DMS 273 (cell line): ENCODE measurements around the gene GTF2IRD1.
"Not testable (repeated sequence)": the region's sequence is repeated elsewhere in the genome, so short reads cannot be mapped to it uniquely, and the experiment has no call there.

Experiments used
- DNase-seq: peaks from one replicate; lab custom pipeline; 2025; ENCODE audit not compliant: unreplicated experiment; lab: John Stamatoyannopoulos, UW

The GTF2IRD1 gene

DNA sequence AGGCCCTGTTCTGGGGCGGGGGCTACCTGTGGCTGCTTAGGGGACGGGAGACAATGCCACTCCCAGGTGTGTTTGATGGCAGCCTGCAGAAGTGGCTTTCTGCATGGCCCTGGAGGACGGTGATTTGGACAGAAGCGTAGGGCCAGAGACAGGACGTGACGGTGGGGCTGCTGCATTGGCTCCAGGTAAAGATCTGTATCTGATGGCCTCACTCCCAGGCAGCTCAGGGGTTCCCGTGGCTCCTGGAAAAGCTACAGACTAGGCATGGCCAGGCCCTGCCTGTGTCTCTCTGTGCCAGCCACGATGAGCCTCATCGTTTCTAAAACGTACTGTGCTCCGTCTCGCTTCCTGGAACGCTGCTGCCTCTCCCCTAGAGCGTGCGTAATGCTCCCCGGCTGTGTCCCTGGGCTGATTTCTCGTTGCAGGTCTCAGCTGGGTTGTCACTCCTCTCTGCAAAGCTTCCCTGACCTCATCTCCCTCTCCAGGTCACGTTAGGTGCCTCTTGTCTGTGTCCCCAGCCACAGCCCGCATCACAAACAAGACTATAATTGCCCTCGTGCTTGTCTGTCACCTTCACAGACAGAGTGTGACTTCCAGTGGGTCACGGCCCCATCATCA is 12.6 kb downstream of the GTF2IRD1 start:
- DNase-seq: no peak

DNA sequence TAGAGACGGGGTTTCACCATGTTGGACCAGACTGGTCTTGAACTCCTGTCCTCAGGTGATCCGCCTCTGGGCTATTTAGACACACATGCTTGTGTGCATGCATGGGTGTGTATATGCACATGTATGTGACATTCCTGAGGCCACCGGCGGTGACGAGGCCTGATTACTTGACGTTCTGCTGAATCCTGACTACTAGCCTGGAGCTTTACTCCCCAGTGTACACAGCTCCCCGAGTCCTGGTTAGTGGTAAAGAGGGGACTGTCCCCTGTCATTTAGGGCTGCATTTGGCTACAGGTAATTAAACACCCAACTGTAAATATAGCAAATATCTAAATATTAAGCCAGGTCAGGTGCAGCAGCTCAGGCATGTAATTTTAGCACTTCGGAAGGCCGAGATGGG is 14.2 kb downstream of the GTF2IRD1 start:
- DNase-seq: no peak

GRCh38 chr7:74470504-74470903 is 16.8 kb downstream of the GTF2IRD1 start:
- DNase-seq: no peak

DNA sequence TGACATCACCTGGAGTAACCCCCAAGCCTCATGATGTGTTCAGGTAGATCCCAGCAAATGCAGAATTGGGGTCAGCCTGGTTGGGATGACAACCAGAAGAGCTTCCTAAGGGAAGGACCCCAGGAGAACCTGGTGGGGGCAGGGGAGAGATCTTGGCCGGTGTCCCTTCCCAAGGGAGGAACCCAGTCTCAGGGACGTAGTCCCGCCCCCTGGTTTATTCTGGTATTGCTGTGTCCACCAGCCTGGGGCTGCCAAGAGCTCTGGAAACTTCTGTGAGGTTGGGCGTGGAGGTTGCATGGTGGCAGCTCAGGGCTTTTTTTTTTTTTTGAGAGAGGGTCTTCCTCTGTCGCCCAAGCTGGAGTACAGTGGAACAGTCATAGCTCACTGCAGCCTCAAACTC is 19.4 kb downstream of the GTF2IRD1 start:
- no peak for DNase-seq

DNA sequence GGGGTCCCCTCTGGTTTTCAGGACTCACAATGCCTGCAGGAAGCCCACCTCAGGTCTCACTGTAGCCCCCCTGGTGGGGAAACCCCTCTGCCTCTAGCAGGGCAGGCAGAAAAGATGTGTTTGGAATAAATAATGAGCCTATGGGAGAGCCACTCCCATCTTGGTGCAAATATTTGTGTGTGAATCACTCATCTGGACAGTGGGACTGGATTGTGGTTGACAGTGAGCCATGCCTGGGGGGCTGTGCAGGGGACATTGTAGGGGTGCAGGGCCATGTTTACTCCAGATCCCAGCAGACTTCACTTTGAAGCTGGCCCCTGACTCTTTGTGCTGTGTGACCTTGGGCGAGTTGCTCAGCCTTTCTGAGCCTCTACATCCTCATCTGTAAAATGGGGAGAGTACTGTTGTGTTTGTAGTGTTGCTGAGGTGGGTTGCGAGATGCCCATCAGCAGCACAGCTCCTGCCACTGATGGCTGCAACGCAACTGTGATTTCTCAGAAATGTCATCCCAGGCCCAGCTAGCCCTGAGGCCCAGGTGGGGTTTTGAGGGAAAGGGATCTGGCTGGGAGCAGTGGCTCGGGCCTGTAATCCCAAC is 20.7 kb downstream of the GTF2IRD1 start:
- DNase-seq: no peak

DNA sequence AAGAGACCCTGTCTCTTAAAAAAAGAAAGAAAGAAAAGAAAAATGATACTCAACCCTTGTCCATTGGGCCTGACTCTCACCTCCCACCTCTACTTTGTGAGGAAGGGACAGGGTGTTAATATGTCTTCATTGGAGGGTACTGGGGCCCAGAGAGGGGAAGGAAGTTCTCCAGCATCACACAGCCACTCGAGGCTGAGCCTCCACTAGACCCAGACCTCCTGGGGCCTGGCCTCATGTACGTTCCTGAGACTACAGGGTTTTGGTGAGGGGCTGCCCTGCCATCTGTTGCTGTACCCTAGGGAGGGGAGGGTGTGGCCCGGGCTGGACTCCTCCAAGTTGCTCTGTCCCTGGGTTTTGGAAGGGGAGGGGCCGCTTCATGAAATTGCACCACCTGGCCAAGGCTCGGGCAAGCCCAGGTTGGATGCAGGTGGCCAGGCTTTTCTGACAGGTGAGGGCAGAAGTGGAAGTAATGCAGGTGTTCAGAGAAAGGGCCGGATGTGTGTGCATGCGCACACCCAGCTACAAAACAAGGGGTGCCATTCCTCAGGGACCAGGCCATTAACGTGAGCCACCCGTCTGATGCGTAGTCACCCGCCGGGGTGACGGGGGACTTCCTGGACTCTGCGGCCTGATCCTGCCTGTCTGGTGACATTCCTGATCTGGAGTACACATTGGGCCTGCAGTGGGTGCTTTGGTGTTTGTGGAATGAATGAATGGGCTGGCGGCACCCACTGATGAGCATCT is 21.7 kb downstream of the GTF2IRD1 start:
- no peak for DNase-seq

- DNase-seq: no peak
Measured at GRCh38 chr7:74475987-74476350, 22.3 kb downstream of the GTF2IRD1 start.

DNA sequence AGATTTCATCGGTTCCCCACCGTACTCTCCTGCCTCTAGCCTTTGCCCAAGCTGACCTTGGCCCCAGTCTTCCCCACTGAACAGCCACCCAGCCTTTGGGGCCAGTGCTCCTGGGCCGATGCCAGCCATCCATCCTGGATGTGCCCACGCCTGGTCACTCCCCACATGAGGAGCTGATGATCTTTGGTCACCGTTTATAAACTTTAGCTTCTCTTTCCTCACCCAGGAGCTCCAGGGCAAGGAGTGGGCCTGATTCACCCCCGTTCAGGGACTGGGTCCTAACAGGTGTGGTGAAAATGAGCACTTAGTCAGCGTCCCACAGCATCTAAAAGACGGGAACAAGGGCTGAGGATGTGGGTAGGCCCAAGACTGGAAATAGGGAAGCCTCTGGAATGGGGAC is 22.9 kb downstream of the GTF2IRD1 start:
- DNase-seq: no peak

GRCh38 chr7:74478671-74479065 is 25.0 kb downstream of the GTF2IRD1 start:
- no peak for DNase-seq

GRCh38 chr7:74479066-74479781 is 25.5 kb downstream of the GTF2IRD1 start:
- peak; percentile 70 for DNase-seq

- peak; percentile 97 for DNase-seq
Measured at GRCh38 chr7:74479961-74480829, 26.5 kb downstream of the GTF2IRD1 start.

- DNase-seq: peak; percentile 90
Measured at GRCh38 chr7:74480861-74481417, 27.2 kb downstream of the GTF2IRD1 start.

DNA sequence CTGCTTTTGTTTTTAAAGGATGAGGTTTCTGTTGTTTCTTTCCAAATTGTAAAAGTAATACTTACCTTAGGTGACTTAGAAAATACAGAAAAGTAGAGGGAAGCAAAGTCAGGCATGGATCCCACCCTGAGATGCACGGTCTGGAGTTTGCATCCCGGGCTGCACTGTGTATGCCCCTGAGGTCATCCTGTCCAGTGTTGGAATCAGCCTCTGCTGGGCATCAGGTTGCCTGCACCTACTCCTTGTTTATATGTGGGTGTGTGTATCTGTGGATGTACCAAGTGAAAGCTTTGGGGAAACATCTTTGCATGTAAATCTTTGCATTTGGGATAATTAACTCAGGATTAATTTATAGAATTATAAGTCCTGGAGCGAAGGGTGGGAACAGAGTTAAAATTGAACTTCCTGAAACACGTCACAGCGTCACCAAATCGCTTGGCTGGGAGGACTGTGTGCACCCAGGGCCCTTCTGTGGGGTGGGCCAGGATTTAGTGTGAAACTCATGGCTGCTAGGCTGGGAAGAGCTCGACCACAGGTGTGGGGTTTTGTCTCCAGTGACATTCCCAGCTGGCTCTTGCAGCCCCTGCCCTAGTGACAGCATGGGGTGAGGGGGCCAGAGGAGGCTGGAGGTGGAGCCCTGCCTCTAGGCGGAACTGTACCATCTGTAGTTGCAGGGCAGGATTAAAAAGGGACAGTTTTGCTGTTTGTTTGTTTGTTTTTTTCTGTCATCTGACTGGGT is 27.9 kb downstream of the GTF2IRD1 start:
- DNase-seq: no peak

GRCh38 chr7:74482197-74482467 is 28.4 kb downstream of the GTF2IRD1 start:
- DNase-seq: no peak

DNA sequence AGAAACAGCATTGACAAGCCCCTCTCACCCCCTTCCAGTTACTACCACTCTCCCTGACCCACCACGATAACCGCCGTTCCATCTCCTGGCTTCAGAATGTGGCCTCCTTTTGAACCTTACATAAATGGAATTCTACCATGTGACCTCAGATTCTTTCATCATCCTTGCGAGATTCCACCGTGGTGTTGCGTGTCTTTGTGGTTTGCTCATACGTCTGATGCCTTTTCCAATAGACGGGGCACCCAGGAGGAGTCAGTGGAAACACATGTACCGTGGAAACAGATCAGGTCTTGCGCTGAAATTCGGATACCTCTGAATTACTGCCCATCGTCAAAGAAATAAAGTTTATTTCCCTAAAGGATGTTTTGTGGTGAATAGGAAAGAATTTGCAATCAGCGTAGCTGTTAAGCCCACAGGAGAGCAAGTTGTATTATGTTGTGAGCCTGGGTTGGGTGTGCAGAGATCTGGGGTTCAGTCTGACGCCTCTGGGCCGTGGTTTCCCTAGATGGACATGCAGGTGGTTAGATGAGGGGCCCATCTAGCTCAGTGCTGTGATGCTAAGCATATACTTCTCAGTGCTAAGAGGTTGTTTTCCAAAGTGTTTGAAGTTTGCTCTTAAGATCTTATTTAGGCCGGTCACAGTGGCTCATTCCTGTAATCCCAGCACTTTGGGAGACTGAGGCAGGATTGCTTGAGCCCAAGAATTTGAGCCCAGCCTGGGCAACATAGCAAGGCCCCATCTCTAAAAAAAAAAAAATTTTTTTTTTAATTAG is 29.1 kb downstream of the GTF2IRD1 start:
- no peak for DNase-seq

- DNase-seq: no peak
Measured at GRCh38 chr7:74483402-74484336, 30.0 kb downstream of the GTF2IRD1 start.

DNA sequence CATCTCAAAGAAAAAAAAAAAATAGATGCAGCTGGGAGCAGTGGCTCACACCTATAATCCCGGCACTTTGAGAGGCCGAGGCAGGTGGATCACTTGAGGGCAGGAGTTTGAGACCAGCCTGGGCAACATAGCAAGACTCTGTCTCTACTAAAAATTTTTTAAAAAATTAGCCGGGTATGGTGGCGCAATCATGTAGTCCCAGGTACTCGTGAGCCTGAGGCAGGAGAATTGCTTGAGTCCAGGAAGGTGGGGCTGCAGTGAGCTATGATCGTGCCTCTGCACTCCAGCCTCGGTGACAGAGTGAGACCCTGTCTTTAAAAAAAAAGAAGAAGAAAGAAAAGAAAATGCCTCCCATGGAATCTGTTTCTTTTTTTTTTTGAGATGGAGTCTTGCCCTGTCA is 31.9 kb downstream of the GTF2IRD1 start:
- DNase-seq: no peak

DNA sequence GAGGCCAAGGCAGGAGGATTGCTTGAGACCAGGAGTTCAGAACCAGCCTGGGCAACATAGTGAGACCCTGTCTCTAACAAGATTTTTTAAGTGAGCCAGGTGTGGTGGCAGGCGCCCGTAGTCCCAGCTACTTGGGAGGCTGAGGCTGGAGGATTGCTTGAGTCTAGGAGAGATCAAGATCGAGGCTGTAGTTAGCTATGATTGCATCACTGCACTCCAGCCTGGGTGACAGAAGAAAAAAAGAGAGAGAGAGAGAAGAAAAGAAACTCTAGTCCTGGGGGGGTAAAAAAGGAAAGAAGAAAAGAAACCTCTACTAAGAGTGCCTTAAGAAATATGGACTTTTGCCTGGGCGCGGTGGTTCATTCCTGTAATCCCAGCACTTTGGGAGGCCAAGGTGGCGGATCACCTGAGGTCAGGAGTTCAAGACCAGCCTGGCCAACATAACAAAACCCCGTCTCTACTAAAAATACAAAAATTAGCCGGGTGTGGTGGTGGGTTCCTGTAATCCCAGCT is 34.9 kb downstream of the GTF2IRD1 start:
- not testable (repeated sequence) for DNase-seq
